KOPT-K1 (cell line): Measurements from ENCODE around the gene WDFY2.

Experiments used
- H3K27ac ChIP-seq: fragments of 200-600 bp; sonication (generic); 2 replicates; pipeline ENCODE4 v1.5.1; 2016; ENCODE audit warnings: antibody characterized with exemption, mild to moderate bottlenecking, low read depth, low read length; ENCODE audit not compliant: poor library complexity, severe bottlenecking
- H3K36me3 ChIP-seq: fragments of 200-600 bp; sonication (generic); 2 replicates; pipeline ENCODE4 v1.5.1; 2017; ENCODE audit warnings: antibody characterized with exemption, mild to moderate bottlenecking, low read length, moderate library complexity; ENCODE audit not compliant: insufficient read depth
- H3K9me3 ChIP-seq: fragments of 200-600 bp; sonication (generic); 2 replicates; pipeline ENCODE4 v1.5.1; 2017; ENCODE audit warnings: antibody characterized with exemption, low read length, mild to moderate bottlenecking; ENCODE audit not compliant: insufficient read depth, poor library complexity, severe bottlenecking

WDFY2 gene

DNA sequence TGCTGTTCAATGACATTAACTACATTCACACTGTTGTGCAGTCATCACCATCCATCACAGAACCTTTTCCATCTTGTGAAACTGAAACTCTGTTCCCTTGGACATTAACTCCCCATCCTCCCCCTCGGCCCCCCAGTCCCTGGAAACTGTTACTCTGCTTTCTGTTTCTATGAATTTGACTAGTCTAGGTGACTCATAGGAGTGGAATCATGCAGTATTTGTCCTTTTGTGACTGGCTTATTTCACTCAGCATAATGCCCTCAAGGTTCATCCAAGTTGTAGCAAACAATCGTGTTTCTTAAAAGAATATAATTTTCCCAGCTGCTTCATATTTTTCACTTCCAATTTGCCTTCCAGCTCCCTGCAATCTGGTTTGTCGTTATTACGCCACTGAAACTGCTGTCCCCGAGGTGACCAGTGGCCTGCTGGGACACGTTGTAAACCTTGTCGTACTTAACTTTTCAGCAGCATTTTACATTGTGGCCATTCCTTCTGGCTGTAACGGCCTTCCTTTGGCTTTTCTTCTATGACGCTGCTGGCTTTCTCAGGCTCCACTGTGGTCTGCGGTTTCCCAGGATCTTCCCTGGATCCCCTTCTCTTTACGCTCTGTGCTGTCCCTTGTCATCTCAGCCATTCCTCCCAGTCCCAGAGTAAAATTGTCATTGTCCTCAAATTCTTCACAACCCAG is 145.7 kb downstream of the WDFY2 start:
- peaks cover 10% of the 10 kb centered on the region for H3K36me3 ChIP-seq
- no peaks in the 10 kb centered on the region for H3K9me3 ChIP-seq
- no peak overlapping the region for H3K27ac ChIP-seq

DNA sequence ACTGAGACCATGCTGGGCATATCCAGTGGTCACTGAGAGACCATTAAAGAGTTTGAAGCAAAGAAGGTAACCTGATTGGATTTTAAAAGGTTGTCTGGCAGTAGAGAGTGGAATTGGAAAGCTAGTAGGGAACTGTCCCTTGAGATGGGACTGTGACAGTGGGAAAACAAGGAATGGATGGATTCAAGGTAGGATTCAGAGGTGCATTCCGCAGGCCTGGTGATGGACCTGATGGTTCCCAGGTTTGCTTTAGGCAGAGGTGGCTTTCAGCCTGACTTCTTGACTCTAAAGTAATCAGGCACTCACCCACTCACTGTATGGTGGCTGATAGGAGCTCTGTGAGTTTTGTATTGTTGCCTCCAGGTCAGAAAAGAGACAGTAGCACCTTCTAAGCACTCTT is 146.7 kb downstream of the WDFY2 start:
- no peak overlapping the region for H3K27ac ChIP-seq

DNA sequence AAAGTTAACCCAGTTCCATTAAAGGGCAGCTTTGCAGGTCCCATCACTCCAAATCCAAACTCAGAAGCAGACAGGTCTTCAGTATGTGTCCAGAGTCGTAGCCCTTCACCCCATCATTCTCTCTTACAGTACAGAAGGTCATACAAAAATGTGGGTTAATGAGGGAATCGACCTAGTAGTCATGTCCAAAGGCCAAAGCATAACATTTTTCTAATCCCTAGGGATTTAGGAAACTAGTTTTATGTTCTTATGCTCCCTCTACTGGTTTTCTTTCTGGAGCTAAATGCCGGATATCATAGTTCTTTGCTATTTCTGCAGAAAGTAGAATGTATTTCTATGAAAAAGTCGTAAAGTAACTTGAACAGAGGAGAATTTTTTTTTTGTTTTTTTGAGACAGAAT is 147.5 kb downstream of the WDFY2 start:
- Histone ChIP-seq H3K36me3 (peaks cover 10% of the 10 kb centered on the region), H3K27ac (no peak overlapping the region), H3K9me3 (no peaks in the 10 kb centered on the region)

More for the DNA sequence above, 146.7 kb downstream of the WDFY2 start:
- H3K36me3 ChIP-seq, result peaks cover 10% of the 10 kb centered on the region
- H3K9me3 ChIP-seq, result no peaks in the 10 kb centered on the region

DNA sequence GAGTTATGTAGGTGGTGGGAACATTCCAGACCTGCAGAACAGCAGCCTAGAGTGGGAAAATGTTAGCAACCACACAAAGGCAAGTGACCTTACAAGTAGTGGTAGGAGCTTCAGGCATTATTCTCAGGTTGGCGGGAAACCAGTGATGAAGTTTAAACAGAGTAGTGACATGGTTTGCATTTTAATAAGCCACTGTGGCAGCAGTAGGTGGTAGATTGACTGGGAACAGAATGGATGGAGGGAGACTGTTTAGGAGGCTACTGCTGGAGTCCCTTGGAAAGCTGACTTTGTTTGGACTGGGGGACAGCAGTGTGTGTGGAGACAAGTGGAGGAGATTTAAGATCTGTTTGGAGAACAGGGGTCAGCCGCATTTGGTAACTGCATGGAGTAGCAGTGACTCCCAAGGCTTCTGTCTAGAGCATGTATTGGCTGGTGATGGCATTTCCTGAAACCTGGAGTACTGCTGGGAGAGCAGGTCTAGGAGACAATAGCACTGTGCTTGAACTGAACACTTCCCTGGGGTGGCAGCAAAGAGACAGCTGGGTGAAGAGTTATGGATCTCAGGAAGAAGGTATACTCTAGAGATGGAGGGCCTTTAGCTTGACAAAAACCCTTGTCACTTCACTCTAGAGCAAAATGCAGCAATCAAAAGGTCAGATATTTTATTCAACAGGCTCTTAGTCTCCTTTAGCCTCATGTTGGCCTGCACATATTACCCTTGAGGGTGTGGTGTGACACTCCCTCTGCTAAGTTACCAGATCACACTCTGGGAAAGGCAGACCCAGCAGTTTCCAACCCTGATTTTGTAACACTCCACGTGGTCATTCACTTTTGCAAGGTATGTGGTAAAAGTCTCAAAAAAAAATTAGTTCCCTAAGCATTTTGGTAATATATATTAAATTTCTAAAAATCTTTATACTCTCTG is 149.4 kb downstream of the WDFY2 start:
- no peaks in the 10 kb centered on the region; the same call in none of the 2 replicates for H3K36me3 ChIP-seq
- no peaks in the 10 kb centered on the region for H3K9me3 ChIP-seq
- H3K27ac ChIP-seq, result no peak overlapping the region

DNA sequence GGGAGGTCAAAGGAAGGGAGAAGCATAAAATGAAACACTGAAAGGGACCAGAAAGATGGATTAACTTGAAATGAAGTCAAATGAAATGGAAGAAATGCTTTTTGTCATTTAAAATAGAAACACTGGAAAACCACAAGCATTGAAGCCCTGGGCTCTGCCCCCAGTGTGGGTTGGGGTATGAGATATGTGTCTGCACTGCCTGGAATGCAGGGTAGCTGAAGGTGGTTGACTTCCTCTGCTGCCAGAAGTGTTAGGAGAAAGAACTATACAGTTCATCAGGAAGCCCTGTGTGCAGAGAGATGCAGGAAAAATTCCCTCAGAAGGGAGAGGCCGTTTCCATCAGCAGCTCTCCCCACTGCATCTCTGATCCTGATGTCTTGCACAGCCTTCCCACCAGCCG is 150.5 kb downstream of the WDFY2 start:
- no peaks in the 10 kb centered on the region for H3K9me3 ChIP-seq
- peaks cover 8% of the 10 kb centered on the region for H3K36me3 ChIP-seq
- H3K27ac ChIP-seq, result no peak overlapping the region

DNA sequence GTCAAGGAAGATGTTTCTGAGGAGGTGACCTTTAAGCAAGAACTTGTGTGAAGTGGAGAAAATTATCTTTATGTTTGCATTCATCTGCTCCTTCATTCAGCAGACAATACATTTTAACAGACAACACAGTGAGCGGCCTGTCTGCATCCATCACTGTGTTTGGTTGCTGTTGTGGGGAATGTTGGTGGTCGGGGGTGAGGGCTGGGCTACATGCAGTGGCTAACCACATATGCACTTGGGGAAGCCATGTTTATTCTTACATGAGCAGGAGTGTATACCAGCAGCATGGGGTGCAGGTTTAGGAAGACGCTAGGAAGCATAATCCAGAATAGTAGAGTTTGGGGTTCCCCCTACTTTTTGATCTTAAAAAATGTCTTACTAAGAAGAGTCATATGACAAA is 153.3 kb downstream of the WDFY2 start:
- Histone ChIP-seq H3K9me3 (no peaks in the 10 kb centered on the region), H3K36me3 (peaks cover 24% of the 10 kb centered on the region), H3K27ac (no peak overlapping the region)

DNA sequence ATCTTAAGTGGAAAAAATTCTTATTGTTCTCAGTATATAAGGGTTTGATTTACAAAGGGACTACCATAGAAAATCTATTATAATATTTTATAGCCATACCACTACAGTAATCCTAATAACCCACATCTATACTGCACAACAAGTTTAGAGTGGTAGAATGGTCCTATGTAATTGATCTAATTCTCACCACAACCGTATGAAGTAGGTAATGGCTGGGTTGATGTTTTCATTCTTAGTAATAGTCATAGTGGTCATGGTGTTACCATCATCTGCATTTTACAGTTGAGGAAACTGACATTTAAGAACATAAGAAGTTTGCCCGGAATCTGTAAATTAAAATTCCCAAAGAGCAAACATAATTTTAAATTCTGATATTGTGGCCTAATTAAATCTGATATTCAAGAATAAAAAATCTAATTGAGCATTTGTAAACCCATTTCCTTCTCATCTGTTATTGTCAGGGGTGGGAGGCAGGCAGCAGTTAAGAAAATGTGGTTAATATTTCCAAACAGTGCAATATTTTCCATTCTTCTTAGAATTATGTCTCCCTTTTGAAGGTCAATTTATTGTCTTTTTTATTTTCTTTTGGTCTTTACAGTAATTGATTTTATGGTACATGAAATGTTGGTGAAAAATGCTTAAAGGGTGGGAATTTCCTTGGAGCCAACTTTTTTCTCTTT is 154.1 kb downstream of the WDFY2 start:
- H3K9me3 ChIP-seq, result no peaks in the 10 kb centered on the region
- H3K36me3 ChIP-seq, result peaks cover 24% of the 10 kb centered on the region
- no peak overlapping the region for H3K27ac ChIP-seq

- no peak overlapping the region for H3K27ac ChIP-seq
- H3K36me3 ChIP-seq, result peaks cover 24% of the 10 kb centered on the region
- H3K9me3 ChIP-seq, result no peaks in the 10 kb centered on the region
These were observed 154.9 kb downstream of the WDFY2 start for GRCh38 chr13:51739027-51739764.

DNA sequence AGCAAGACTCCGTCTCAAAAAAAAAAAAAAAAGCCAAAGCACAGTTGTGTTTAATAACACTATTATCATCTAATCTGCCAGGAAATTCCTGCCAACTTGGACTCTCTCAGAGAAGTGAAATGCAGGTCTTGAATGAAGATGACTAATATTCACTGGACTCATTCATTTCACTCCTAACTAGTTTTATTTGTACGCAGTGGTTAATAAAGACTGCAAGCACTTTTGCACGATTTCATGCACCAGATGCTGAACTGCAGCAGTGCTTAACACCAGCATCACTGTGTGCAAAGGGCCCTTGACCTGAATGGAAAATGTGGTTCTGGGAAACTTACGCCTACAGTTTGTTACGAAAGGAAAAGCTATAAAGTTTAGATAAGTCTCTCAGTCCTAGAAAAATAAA is 156.4 kb downstream of the WDFY2 start:
- Histone ChIP-seq H3K9me3 (no peaks in the 10 kb centered on the region), H3K36me3 (peaks cover 24% of the 10 kb centered on the region), H3K27ac (no peak overlapping the region)

- Histone ChIP-seq H3K36me3 (peaks cover 29% of the 10 kb centered on the region), H3K9me3 (no peaks in the 10 kb centered on the region), H3K27ac (no peak overlapping the region)
These were observed 157.8 kb downstream of the WDFY2 start for GRCh38 chr13:51742031-51742430.

- H3K27ac ChIP-seq, result no peak overlapping the region
- H3K36me3 ChIP-seq, result peaks cover 30% of the 10 kb centered on the region
- peaks cover 5% of the 10 kb centered on the region for H3K9me3 ChIP-seq
These were observed 158.3 kb downstream of the WDFY2 start for GRCh38 chr13:51742611-51743010.

GRCh38 chr13:51745243-51745642 is 161.0 kb downstream of the WDFY2 start:
- peaks cover 30% of the 10 kb centered on the region for H3K36me3 ChIP-seq
- H3K27ac ChIP-seq, result no peak overlapping the region
- H3K9me3 ChIP-seq, result peaks cover 17% of the 10 kb centered on the region

GRCh38 chr13:51746802-51747201 is 162.5 kb downstream of the WDFY2 start:
- H3K9me3 ChIP-seq, result peaks cover 17% of the 10 kb centered on the region
- no peak overlapping the region for H3K27ac ChIP-seq
- H3K36me3 ChIP-seq, result peaks cover 27% of the 10 kb centered on the region

GRCh38 chr13:51747438-51748434 is 163.5 kb downstream of the WDFY2 start:
- Histone ChIP-seq H3K27ac (no peak overlapping the region), H3K36me3 (peaks cover 33% of the 10 kb centered on the region), H3K9me3 (peaks cover 17% of the 10 kb centered on the region)
